GM12878 (cell line): ENCODE data around the gene HCRTR2. TPM values are rescaled to one million over a fixed set of nuclear protein-coding genes. Genes with fewer than 3 reads are reported as not detected.

Source experiments
- ATAC-seq: fragments of 200-7000 bp; cut with Tn5 transposase; 3 replicates; pipeline ENCODE4 v1.9.1; 2020; ENCODE audit warnings: mild to moderate bottlenecking, moderate library complexity
- BruUV-seq: library from RNA; stranded (reverse); fragments of 400-500 nt; replicated peaks from 2 replicates; lab custom pipeline; 2021; lab: Mats Ljungman, UMichigan
- CTCF ChIA-PET: fragments of 300-600 bp; sonication (Branson Sonifier 250); formaldehyde crosslinking; extraction: SDS; loops from one replicate; lab custom pipeline; 2021; ENCODE audit warnings: inconsistent platforms; lab: Yijun Ruan, JAX
- POLR2A ChIA-PET: fragments of 350-600 bp; formaldehyde crosslinking; extraction: SDS; loops from one replicate; lab custom pipeline; 2021; ENCODE audit warnings: inconsistent platforms; lab: Charles Lee
- RAD21 ChIA-PET: fragments of 300-600 bp; sonication (Branson Sonifier 250); formaldehyde crosslinking; loops from one replicate; lab custom pipeline; 2023; ENCODE audit warnings: antibody characterized with exemption; ENCODE audit not compliant: unreplicated experiment; lab: Charles Lee
- SMC1A ChIA-PET: fragments of 300-600 bp; sonication (Branson Sonifier 250); formaldehyde crosslinking; loops from one replicate; lab custom pipeline; 2023; ENCODE audit not compliant: unreplicated experiment, uncharacterized antibody; lab: Charles Lee
- DNase-seq: peaks from one replicate; pipeline ENCODE4 v3.0.0-alpha.2; 2011; ENCODE audit warnings: low read depth, low spot score
- FAIRE-seq: peaks from 3 replicates; lab custom pipeline; 2011; peaks lifted over from hg19 to GRCh38; lab: Jason Lieb, UNC
- H2AFZ ChIP-seq: 2 replicates; pipeline ENCODE4 v1.6.0; 2011; ENCODE audit warnings: low read depth, low read length, control low read depth; ENCODE audit not compliant: control insufficient read depth
- H3K27ac ChIP-seq: 2 replicates; pipeline ENCODE4 v1.5.1; 2011; ENCODE audit warnings: control low read depth; ENCODE audit not compliant: control insufficient read depth, insufficient read depth
- H3K27me3 ChIP-seq, 2 experiments: replicated peaks in 1 of 2; 2 replicates each; pipeline versions ENCODE4 v1.6.0 to v1.6.1; 2011; ENCODE audit warnings: low read length in 1 of 2; ENCODE audit not compliant: control insufficient read depth in 2 of 2, insufficient read depth in 2 of 2
- H3K36me3 ChIP-seq, 2 experiments: 2 replicates each; pipeline ENCODE4 v1.5.1; 2011; ENCODE audit warnings: low read length in 1 of 2; ENCODE audit not compliant: control insufficient read depth in 2 of 2, insufficient read depth in 2 of 2
- H3K4me1 ChIP-seq: 2 replicates; pipeline ENCODE4 v1.6.1; 2011; ENCODE audit warnings: mild to moderate bottlenecking, low read length, moderate library complexity, mixed read lengths; ENCODE audit not compliant: control insufficient read depth, insufficient read depth
- H3K4me2 ChIP-seq: 2 replicates; pipeline ENCODE4 v1.6.0; 2011; ENCODE audit warnings: control low read depth; ENCODE audit not compliant: control insufficient read depth, insufficient read depth
- H3K4me3 ChIP-seq: fragments of 200-600 bp; sonication (generic); 2 replicates; pipeline ENCODE4 v1.5.1; 2016
- H3K79me2 ChIP-seq: 2 replicates; pipeline ENCODE4 v1.6.0; 2011; ENCODE audit warnings: low read length; ENCODE audit not compliant: control insufficient read depth, insufficient read depth
- H3K9ac ChIP-seq: 2 replicates; pipeline ENCODE4 v1.8.0; 2011; ENCODE audit warnings: low read length, control low read depth, mixed read lengths; ENCODE audit not compliant: control insufficient read depth, insufficient read depth
- H3K9me3 ChIP-seq: replicated peaks from 3 replicates; pipeline ENCODE4 v1.5.1; 2011; ENCODE audit warnings: mild to moderate bottlenecking, low read length; ENCODE audit not compliant: control insufficient read depth, insufficient read depth
- H4K20me1 ChIP-seq: 2 replicates; pipeline ENCODE4 v1.6.0; 2011; ENCODE audit not compliant: control insufficient read depth, insufficient read depth
- IRF4 ChIP-seq: IDR thresholded peaks from 2 replicates; pipeline ENCODE4 v1.6.1; 2011; ENCODE audit warnings: low read depth, low read length
- KAT2A ChIP-seq: conservative IDR thresholded peaks from 2 replicates; pipeline ENCODE4 v1.6.1; 2011; ENCODE audit warnings: low read depth, low read length; ENCODE audit not compliant: control insufficient read depth
- NR2C2 ChIP-seq: IDR thresholded peaks from 2 replicates; pipeline ENCODE4 v1.6.1; 2011; ENCODE audit warnings: borderline replicate concordance, low read depth; ENCODE audit not compliant: control insufficient read depth, insufficient read length
- POLR2A ChIP-seq: IDR thresholded peaks from 2 replicates; pipeline ENCODE4 v1.6.1; 2011; ENCODE audit warnings: low read depth, mild to moderate bottlenecking, low read length
- RCOR1 ChIP-seq: conservative IDR thresholded peaks from 2 replicates; pipeline ENCODE4 v1.6.1; 2012; ENCODE audit warnings: low read depth, low read length, improper control_type of control experiment
- STAT3 ChIP-seq: IDR thresholded peaks from 2 replicates; pipeline ENCODE4 v1.6.1; 2011; ENCODE audit warnings: low read depth, low read length, improper control_type of control experiment
- ZNF217 ChIP-seq: fragments of 450-650 bp; IDR thresholded peaks from 2 replicates; pipeline ENCODE4 v1.6.1; 2017; ENCODE audit warnings: antibody characterized with exemption, mild to moderate bottlenecking
- ZNF384 ChIP-seq: IDR thresholded peaks from 2 replicates; pipeline ENCODE4 v1.6.1; 2012; ENCODE audit warnings: low read depth, mild to moderate bottlenecking, low read length, improper control_type of control experiment, borderline replicate concordance
- ZNF622 ChIP-seq: fragments of 450-650 bp; IDR thresholded peaks from 2 replicates; pipeline ENCODE4 v1.6.1; 2017; ENCODE audit warnings: mild to moderate bottlenecking, inconsistent platforms
- in situ Hi-C: fragments of 300-500 bp; cut with MboI; formaldehyde crosslinking; loops from 9 replicates; pipeline ENCODE4 v1.14.3; 2018; ENCODE audit warnings: mixed read lengths
- intact Hi-C: fragments of 100-400 bp; cut with micrococcal nuclease; formaldehyde crosslinking; loops from one replicate; pipeline ENCODE4 v1.14.2; 2022; ENCODE audit not compliant: unreplicated experiment
- polyA plus RNA-seq, 11 experiments: library from polyadenylated mRNA; depleted of rRNA in 4 of 11; unstranded in 6 of 11; stranded (reverse) in 5 of 11; fragments of >200 nt; fragmentation: Nextera tagmentation in 4 of 11; fragmentation: Illumina TruSeq in 1 of 11; extraction: Ambion mirVana in 4 of 11; extraction: Trizol in 1 of 11; gene quantifications; 1 replicate in 1 of 11; 2 replicates in 10 of 11; pipeline versions ENCODE4 v1.2.1 to v1.2.3, GENCODE V29; 2011 to 2016; ENCODE audit warnings: inconsistent platforms in 2 of 11, missing spikeins in 2 of 11, low read depth in 1 of 11
- total RNA-seq, 4 experiments: library from RNA; depleted of rRNA in 3 of 4; stranded (reverse); fragments of >200 nt in 3 of 4; fragmentation: Illumina TruSeq in 1 of 4; extraction: Trizol in 1 of 4; gene quantifications; 2 replicates each; pipeline versions ENCODE4 v1.2.1 to v1.2.3, GENCODE V29; 2013 to 2021
- TF ChIP-seq, protein P1 (sequence below): IDR thresholded peaks from 2 replicates; pipeline ENCODE4 v1.6.1; 2012; ENCODE audit warnings: mild to moderate bottlenecking, low read depth, low read length
- TF ChIP-seq, protein P2 (sequence below): fragments of 450-650 bp; IDR thresholded peaks from 2 replicates; pipeline ENCODE4 v1.6.1; 2017; ENCODE audit warnings: mild to moderate bottlenecking, moderate library complexity

HCRTR2 gene
- total and polyA plus RNA-seq, 10 of the 15 experiments (the other 5 are each of a cell fraction or from before 2014, with no cell fraction given): not detected

DNA sequence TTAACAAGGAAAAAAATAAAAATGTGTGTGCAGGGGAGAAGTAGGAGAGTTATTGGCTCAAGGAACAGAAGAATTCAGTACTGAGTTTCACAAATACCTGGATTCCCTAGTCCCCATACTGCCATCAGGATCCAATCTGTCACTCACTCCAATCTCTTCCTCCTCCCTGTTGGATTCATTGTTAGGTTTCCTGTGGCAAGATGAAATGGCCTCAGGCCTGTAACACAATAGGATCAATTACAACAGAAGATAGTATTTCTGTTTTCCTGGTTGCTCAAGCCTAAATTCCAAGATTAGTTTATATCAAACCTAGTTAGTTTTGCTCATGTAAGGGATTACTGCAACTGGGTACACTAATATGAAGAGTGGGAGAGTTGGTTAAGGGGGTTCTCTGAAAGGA lies 24.4 kb downstream of the HCRTR2 start:
- POLR2A ChIA-PET: no interaction called here
- FAIRE-seq: no peak

More for the DNA sequence above, 24.4 kb downstream of the HCRTR2 start:
- DNase-seq: no peak
- H3K4me2 ChIP-seq: no peak overlapping the region
- no peak for TF ChIP-seq POLR2A
- TF ChIP-seq ZNF384: no peak
- no peak for TF ChIP-seq STAT3
- no peak for TF ChIP-seq NR2C2
- no peak for TF ChIP-seq RCOR1
- TF ChIP-seq, protein P1, sequence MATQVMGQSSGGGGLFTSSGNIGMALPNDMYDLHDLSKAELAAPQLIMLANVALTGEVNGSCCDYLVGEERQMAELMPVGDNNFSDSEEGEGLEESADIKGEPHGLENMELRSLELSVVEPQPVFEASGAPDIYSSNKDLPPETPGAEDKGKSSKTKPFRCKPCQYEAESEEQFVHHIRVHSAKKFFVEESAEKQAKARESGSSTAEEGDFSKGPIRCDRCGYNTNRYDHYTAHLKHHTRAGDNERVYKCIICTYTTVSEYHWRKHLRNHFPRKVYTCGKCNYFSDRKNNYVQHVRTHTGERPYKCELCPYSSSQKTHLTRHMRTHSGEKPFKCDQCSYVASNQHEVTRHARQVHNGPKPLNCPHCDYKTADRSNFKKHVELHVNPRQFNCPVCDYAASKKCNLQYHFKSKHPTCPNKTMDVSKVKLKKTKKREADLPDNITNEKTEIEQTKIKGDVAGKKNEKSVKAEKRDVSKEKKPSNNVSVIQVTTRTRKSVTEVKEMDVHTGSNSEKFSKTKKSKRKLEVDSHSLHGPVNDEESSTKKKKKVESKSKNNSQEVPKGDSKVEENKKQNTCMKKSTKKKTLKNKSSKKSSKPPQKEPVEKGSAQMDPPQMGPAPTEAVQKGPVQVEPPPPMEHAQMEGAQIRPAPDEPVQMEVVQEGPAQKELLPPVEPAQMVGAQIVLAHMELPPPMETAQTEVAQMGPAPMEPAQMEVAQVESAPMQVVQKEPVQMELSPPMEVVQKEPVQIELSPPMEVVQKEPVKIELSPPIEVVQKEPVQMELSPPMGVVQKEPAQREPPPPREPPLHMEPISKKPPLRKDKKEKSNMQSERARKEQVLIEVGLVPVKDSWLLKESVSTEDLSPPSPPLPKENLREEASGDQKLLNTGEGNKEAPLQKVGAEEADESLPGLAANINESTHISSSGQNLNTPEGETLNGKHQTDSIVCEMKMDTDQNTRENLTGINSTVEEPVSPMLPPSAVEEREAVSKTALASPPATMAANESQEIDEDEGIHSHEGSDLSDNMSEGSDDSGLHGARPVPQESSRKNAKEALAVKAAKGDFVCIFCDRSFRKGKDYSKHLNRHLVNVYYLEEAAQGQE: no peak
- no peak for TF ChIP-seq ZNF217
- TF ChIP-seq, protein P2, sequence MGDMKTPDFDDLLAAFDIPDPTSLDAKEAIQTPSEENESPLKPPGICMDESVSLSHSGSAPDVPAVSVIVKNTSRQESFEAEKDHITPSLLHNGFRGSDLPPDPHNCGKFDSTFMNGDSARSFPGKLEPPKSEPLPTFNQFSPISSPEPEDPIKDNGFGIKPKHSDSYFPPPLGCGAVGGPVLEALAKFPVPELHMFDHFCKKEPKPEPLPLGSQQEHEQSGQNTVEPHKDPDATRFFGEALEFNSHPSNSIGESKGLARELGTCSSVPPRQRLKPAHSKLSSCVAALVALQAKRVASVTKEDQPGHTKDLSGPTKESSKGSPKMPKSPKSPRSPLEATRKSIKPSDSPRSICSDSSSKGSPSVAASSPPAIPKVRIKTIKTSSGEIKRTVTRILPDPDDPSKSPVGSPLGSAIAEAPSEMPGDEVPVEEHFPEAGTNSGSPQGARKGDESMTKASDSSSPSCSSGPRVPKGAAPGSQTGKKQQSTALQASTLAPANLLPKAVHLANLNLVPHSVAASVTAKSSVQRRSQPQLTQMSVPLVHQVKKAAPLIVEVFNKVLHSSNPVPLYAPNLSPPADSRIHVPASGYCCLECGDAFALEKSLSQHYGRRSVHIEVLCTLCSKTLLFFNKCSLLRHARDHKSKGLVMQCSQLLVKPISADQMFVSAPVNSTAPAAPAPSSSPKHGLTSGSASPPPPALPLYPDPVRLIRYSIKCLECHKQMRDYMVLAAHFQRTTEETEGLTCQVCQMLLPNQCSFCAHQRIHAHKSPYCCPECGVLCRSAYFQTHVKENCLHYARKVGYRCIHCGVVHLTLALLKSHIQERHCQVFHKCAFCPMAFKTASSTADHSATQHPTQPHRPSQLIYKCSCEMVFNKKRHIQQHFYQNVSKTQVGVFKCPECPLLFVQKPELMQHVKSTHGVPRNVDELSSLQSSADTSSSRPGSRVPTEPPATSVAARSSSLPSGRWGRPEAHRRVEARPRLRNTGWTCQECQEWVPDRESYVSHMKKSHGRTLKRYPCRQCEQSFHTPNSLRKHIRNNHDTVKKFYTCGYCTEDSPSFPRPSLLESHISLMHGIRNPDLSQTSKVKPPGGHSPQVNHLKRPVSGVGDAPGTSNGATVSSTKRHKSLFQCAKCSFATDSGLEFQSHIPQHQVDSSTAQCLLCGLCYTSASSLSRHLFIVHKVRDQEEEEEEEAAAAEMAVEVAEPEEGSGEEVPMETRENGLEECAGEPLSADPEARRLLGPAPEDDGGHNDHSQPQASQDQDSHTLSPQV: no peak
- TF ChIP-seq ZNF622: no peak
- TF ChIP-seq KAT2A: no peak
- no peak for TF ChIP-seq IRF4
- H3K79me2 ChIP-seq: no peaks in the 10 kb centered on the region
- ChIA-PET CTCF (interaction anchor here (0.6 kb wide), 1 partner anchor 501 kb away, joined by 3 read pairs; no protein-coding TSS in a partner anchor), RAD21 (no interaction called here), SMC1A (no interaction called here)
- H3K4me3 ChIP-seq: no peak overlapping the region
- in situ Hi-C loops: no loop called here
- no peaks in the 10 kb centered on the region for H3K36me3 ChIP-seq
- no peaks in the 10 kb centered on the region for H3K4me1 ChIP-seq
- no peak overlapping the region for H2AFZ ChIP-seq
- no peaks in the 10 kb centered on the region for H4K20me1 ChIP-seq
- intact Hi-C loops: no loop called here
- no peak overlapping the region for H3K27ac ChIP-seq
- no peaks in the 10 kb centered on the region for H3K9me3 ChIP-seq
- no peak overlapping the region for H3K9ac ChIP-seq
- no peaks in the 10 kb centered on the region for H3K27me3 ChIP-seq
- no TSS peak for BruUV-seq
- ATAC-seq: no peak
